Cardiac fibroblast (primary cell): Measurements from ENCODE around the gene LALBA.
A peak's percentile ranks its signal among the peaks of the same experiment; 100 is the strongest.
"Not testable (repeated sequence)": the region's sequence is repeated elsewhere in the genome, so short reads cannot be mapped to it uniquely, and the experiment has no call there.

Experiments used
- DNase-seq, 2 donors: peaks; one replicate each; pipeline versions ENCODE4 v3.0.0 to v3.0.0-alpha.2; 2010; ENCODE audit warnings: low read depth in 2 of 2
- H3K4me3 ChIP-seq, 2 donors: replicated peaks in 1 of 2; 1 replicate in 1 of 2; 2 replicates in 1 of 2; pipeline ENCODE4 v1.5.1; 2011; ENCODE audit warnings: low read depth in 2 of 2, low read length in 2 of 2, mild to moderate bottlenecking in 2 of 2, moderate library complexity in 1 of 2
- TF ChIP-seq, protein P1 (sequence below): IDR thresholded peaks from one replicate; pipeline ENCODE4 v1.5.1; 2011; ENCODE audit warnings: low read depth, mild to moderate bottlenecking, low read length, inconsistent platforms

The LALBA gene

DNA sequence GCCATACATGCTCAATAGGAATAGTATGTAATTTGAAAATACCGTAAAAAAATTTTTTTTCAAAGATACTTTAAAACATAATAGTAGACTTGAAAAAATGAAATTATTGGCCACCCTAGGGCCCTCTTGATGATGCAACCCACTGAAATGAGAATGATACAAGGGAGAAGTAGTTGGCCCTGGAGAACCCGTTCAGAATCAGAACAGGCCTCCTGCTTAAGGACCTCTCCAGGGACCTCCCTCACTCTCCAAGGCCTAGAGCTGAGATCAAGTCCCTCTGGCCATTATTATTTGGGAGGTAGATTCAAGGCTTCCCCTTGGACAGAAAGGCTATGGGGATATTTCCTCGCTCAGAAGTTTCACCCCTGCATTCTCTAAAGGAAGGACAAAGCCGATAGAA lies 11.9 kb downstream of the LALBA start:
- TF ChIP-seq, protein P1, sequence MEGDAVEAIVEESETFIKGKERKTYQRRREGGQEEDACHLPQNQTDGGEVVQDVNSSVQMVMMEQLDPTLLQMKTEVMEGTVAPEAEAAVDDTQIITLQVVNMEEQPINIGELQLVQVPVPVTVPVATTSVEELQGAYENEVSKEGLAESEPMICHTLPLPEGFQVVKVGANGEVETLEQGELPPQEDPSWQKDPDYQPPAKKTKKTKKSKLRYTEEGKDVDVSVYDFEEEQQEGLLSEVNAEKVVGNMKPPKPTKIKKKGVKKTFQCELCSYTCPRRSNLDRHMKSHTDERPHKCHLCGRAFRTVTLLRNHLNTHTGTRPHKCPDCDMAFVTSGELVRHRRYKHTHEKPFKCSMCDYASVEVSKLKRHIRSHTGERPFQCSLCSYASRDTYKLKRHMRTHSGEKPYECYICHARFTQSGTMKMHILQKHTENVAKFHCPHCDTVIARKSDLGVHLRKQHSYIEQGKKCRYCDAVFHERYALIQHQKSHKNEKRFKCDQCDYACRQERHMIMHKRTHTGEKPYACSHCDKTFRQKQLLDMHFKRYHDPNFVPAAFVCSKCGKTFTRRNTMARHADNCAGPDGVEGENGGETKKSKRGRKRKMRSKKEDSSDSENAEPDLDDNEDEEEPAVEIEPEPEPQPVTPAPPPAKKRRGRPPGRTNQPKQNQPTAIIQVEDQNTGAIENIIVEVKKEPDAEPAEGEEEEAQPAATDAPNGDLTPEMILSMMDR: no peak
- H3K4me3 ChIP-seq: no peak overlapping the region
- no peak for DNase-seq

DNA sequence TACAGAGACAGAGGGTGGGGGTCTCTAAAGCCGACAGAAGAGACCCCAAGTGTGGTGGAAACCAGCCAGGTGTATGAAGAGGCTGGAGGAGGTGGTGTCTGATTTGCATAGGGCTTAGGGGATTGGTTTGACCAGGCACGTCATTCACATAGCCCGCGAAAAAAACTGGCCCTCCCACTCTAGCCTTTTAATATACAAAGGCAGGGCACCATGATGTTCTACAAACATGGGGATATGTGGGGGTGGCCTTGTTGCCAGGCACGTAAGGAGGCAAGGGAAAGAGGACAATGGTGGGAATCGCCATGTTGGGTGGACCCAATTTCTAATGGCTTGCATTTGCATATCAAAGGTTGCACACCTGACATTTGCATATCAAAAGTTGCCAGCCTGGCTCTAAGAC lies 13.2 kb downstream of the LALBA start:
- TF ChIP-seq, protein P1: no peak
- no peak for DNase-seq
- no peak overlapping the region for H3K4me3 ChIP-seq

DNA sequence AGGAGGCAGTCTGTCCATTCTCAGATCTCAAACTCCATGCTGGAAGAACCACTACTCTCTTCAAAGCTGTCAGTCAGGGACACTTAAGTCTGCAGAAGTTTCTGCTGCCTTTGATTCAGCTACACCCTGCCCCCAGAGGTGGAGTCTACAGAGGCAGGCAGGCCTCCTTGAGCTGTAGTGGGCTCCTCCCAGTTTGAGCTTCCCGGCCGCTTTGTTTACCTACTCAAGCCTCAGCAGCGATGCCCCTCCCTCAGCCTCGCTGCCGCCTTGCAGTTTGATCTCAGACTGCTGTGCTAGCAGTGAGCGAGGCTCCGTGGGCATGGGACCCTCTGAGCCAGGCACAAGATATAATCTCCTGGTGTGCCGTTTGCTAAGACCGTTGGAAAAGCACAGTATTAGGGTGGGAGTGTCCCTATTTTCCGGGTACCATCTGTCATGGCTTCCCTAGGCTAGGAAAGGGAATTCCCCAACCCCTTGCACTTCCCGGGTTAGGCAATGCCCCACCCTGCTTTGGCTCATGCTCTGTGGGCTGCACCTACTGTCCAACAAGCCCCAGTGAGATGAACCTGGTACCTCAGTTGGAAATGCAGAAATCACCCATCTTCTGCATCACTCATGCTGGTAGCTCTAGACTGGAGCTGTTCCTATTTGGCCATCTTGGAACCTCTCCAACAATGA lies 16.0 kb downstream of the LALBA start:
- not testable (repeated sequence) for H3K4me3 ChIP-seq, DNase-seq

DNA sequence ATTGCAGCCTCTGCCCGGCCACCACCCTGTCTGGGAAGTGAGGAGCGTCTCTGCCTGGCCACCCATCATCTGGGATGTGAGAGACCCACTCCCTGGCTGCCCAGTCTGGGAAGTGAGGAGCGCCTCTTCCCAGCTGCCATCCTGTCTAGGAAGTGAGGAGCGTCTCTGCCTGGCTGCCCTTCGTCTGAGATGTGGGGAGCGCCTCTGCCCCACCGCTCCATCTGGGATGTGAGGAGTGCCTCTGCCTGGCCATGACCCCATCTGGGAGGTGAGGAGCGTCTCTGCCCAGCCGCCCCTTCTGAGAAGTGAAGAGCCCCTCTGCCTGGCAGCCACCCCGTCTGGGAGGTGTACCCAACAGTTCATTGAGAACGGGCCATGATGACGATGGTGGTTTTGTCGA lies 18.2 kb downstream of the LALBA start:
- not testable (repeated sequence) for DNase-seq, H3K4me3 ChIP-seq

DNA sequence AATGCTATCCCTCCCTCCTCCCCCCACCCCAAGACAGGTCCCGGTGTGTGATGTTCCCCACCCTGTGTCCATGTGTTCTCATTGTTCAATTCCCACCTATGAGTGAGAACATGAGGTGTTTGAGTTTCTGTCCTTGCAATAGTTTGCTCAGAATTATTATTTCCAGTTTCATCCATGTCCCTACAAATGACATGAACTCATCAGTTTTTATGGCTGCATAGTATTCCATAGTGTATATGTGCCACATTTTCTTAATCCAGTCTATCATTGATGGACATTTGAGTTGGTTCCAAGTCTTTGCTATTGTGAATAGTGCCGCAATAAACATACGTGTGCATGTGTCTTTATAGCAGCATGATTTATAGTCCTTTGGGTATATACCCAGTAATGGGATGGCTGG lies 22.8 kb downstream of the LALBA start:
- not testable (repeated sequence) for DNase-seq, H3K4me3 ChIP-seq

DNA sequence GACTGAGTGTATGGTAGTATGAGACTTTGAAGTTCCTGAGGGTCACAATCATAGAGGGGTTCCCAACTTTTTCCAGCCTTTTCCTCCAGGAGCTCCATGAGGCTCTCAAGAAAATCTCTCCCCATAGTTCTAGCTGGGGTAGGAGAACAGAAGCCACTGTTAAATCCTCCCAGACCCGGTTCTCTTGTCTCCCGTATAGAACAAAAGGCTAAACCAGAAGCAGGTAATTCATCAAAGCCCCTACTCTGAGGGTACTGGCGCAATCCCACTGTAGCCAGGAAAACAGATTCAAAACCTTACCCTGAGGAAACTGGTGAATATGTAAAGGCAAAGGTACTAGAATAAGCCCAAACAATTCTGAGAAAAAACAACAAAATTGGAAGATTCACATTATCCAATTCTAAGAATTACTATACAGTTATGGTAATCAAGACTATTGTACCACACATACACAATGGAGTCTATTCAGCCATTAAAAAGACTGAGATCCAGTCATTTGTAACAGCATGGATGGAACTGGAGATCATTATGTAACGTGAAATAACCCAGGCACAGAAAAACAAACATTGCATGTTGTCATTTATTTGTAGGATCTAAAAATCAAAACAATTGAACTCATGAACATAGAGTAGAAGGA lies 23.9 kb downstream of the LALBA start:
- TF ChIP-seq, protein P1: no peak
- no peak overlapping the region for H3K4me3 ChIP-seq
- DNase-seq: no peak

DNA sequence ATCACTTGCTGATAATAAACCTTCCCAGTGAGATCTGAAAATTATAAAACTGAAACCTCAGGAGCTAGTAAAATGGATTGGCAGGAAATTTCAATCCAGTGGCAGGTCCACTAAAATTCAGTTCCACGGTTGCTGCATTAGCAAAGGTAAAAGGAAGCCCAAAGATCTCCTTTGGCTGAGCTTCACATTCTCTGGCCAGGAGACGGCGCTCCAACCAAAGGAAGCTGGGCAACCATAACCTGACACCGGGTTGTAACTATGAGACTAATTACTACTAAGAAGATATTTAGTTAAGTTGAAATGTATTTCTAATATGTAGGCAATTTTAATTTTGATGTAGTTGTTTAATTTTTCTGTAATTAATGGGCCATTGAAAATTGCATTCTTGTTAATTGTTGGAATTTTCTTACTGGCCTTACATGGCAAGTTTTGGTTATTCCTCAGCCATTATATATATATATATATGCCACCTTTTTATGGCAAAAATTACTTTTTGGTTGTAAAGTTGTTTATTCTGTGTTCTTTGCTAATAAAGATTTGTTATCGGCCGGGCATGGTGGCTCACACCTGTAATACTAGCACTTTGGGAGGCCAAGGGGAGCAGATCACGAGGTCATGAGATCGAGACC lies 27.4 kb downstream of the LALBA start:
- TF ChIP-seq, protein P1: peak; percentile 85
- DNase-seq: peak; percentile 18 to 52
- no peak overlapping the region for H3K4me3 ChIP-seq

DNA sequence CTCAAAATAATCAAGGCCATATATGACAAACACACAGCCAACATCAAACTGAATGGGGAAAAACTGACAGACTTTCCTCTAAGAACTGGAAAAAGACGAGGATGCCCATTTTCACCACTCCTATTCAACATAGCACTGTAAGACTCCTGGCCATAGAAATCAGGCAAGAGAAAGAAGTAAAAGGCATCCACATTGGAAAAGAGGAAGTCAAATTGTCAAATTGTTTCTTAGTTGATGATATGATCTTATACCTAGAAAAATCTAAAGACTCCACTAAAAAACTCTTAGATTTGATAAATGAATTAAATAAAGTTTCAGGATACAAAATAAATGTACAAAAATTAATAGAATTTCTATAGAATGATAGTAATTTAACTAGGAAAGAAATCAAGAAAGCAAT lies 33.2 kb downstream of the LALBA start:
- no peak overlapping the region for H3K4me3 ChIP-seq
- TF ChIP-seq, protein P1: no peak
- DNase-seq: no peak
